ENCODE data around the gene PICALM.

DNA sequence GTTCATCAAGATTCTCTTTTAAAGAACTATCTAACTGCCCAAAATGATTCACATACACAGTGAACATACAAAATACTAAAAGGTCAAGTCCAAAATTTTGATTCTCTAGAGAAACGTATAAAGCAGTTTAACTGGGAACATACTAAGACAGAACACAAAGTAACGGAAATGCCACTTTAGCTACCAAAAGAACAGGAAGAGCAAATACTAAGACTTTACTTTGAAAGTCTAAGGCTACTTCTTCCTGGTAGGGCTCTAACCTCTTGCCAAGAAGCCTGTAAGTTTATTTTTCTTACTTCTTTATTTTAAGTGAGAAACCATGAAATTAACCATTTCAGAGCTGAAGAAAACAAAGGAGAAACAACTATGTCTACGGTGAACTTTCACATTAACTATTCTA lies 6.2 kb downstream of the PICALM start:
- TF ChIP-seq YY1 (IDR thresholded peaks at IDR 0.05; ENCODE audit: low read depth) (no peak), EP300 (IDR thresholded peaks at IDR 0.05; ENCODE audit: borderline replicate concordance) (no peak), EGR1 (IDR thresholded peaks at IDR 0.05) (no peak), RAD21 (IDR thresholded peaks at IDR 0.05; ENCODE audit: low read depth) (no peak), TAF1 (IDR thresholded peaks at IDR 0.05; ENCODE audit: low read depth) (no peak), FOXM1 (IDR thresholded peaks at IDR 0.05; ENCODE audit: borderline replicate concordance, low read depth) (no peak), TEAD4 (IDR thresholded peaks at IDR 0.05) (no peak), NFIC (IDR thresholded peaks at IDR 0.05) (no peak), CREB1 (IDR thresholded peaks at IDR 0.05; ENCODE audit: low read depth) (no peak), CEBPB (IDR thresholded peaks at IDR 0.05) (no peak)
- TF ChIP-seq, protein P1, sequence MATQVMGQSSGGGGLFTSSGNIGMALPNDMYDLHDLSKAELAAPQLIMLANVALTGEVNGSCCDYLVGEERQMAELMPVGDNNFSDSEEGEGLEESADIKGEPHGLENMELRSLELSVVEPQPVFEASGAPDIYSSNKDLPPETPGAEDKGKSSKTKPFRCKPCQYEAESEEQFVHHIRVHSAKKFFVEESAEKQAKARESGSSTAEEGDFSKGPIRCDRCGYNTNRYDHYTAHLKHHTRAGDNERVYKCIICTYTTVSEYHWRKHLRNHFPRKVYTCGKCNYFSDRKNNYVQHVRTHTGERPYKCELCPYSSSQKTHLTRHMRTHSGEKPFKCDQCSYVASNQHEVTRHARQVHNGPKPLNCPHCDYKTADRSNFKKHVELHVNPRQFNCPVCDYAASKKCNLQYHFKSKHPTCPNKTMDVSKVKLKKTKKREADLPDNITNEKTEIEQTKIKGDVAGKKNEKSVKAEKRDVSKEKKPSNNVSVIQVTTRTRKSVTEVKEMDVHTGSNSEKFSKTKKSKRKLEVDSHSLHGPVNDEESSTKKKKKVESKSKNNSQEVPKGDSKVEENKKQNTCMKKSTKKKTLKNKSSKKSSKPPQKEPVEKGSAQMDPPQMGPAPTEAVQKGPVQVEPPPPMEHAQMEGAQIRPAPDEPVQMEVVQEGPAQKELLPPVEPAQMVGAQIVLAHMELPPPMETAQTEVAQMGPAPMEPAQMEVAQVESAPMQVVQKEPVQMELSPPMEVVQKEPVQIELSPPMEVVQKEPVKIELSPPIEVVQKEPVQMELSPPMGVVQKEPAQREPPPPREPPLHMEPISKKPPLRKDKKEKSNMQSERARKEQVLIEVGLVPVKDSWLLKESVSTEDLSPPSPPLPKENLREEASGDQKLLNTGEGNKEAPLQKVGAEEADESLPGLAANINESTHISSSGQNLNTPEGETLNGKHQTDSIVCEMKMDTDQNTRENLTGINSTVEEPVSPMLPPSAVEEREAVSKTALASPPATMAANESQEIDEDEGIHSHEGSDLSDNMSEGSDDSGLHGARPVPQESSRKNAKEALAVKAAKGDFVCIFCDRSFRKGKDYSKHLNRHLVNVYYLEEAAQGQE (IDR thresholded peaks at IDR 0.05; ENCODE audit: low read depth): no peak
- TF ChIP-seq, protein P2, sequence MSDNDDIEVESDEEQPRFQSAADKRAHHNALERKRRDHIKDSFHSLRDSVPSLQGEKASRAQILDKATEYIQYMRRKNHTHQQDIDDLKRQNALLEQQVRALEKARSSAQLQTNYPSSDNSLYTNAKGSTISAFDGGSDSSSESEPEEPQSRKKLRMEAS (IDR thresholded peaks at IDR 0.05): no peak
- TF ChIP-seq, protein P3, sequence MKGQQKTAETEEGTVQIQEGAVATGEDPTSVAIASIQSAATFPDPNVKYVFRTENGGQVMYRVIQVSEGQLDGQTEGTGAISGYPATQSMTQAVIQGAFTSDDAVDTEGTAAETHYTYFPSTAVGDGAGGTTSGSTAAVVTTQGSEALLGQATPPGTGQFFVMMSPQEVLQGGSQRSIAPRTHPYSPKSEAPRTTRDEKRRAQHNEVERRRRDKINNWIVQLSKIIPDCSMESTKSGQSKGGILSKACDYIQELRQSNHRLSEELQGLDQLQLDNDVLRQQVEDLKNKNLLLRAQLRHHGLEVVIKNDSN (IDR thresholded peaks at IDR 0.05): no peak
